KMS-11 (cell line): ENCODE measurements around the gene NUFIP2.

Experiments
- H2AFZ ChIP-seq: fragments of 200-600 bp; sonication (generic); 2 replicates; pipeline ENCODE4 v1.6.1; 2016; ENCODE audit warnings: antibody characterized with exemption, mixed run types, low read depth
- H3K27ac ChIP-seq: fragments of 200-600 bp; sonication (generic); 2 replicates; pipeline ENCODE4 v1.6.1; 2016; ENCODE audit warnings: mild to moderate bottlenecking, mixed run types
- H3K27me3 ChIP-seq: fragments of 200-600 bp; sonication (generic); 2 replicates; pipeline ENCODE4 v1.6.1; 2017; ENCODE audit warnings: mild to moderate bottlenecking, low read depth, mixed run types, moderate library complexity; ENCODE audit not compliant: insufficient read depth
- H3K36me3 ChIP-seq: fragments of 200-600 bp; sonication (generic); 2 replicates; pipeline ENCODE4 v1.6.1; 2017; ENCODE audit warnings: mild to moderate bottlenecking, mixed run types; ENCODE audit not compliant: insufficient read depth
- H3K4me1 ChIP-seq: fragments of 200-600 bp; sonication (generic); 2 replicates; pipeline ENCODE4 v1.6.1; 2016; ENCODE audit warnings: mild to moderate bottlenecking, low read depth, mixed run types; ENCODE audit not compliant: poor library complexity, severe bottlenecking
- H3K4me2 ChIP-seq: fragments of 200-600 bp; sonication (generic); 2 replicates; pipeline ENCODE4 v1.7.0; 2016; ENCODE audit warnings: mild to moderate bottlenecking, mixed run types
- H3K4me3 ChIP-seq: fragments of 200-600 bp; sonication (generic); IDR thresholded peaks from 2 replicates; pipeline ENCODE4 v1.6.1; 2017; ENCODE audit warnings: low read depth, low read length, mixed read lengths; ENCODE audit not compliant: insufficient read depth
- H3K79me2 ChIP-seq: fragments of 200-600 bp; sonication (generic); 2 replicates; pipeline ENCODE4 v1.6.1; 2016; ENCODE audit warnings: low read depth, mixed run types; ENCODE audit not compliant: insufficient read depth
- H3K9ac ChIP-seq: fragments of 200-600 bp; sonication (generic); 2 replicates; pipeline ENCODE4 v1.6.1; 2016; ENCODE audit warnings: mild to moderate bottlenecking, mixed run types
- H4K20me1 ChIP-seq: fragments of 200-600 bp; sonication (generic); 2 replicates; pipeline ENCODE4 v1.6.1; 2016; ENCODE audit warnings: mild to moderate bottlenecking, mixed run types; ENCODE audit not compliant: insufficient read depth
- TF ChIP-seq, protein P1 (sequence below): fragments of 200-600 bp; sonication (generic); conservative IDR thresholded peaks from 2 replicates; pipeline ENCODE4 v1.6.1; 2017; ENCODE audit warnings: low read depth, mild to moderate bottlenecking, antibody characterized with exemption, low read length, moderate library complexity, mixed read lengths

NUFIP2 gene

DNA sequence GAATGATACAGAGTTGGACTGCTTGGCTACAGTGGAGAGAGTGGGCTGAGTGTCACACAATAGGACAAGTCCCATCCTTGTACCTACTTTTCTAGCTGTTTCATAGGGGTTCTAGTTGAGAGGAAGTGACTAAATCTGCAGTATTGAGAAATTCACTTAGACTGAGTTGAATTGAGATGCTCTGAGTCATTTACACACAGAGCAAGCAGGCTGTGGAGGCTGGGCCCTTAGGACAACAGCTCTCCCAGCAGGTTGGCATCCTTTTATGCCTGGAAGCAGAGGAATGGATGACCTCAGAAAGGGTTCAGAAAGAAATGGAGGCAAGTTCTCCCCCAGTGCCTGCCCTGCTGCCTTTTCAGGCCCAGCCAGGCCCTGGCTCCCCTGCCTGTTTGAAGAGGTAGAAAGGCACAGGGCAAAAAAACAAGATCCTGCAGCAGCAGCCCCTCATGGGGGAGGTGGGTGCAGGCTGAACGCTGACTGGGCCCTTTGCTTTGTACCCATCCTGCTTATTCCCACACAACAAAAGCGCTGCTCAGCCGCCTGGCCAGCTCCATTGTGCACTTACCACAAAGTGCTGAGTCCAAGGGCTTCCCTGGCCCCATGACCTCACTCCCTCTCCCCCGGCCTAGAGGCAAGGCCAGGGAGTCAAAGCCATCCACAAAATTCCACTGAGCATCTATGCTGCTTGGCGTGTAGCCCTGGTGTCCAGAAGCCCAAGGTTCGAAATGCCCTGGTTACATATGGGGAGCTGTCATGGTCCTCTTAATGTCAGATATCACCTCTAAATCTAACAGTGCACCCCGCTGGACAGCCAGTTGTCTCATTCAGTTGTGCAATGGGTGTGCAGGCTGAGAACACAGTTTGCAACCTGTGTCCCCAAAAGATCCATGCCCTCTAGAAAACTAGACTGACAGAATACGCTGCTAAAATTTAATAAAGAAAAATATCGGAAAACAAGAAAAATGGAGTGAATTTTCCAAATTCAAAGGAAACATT lies 52.7 kb downstream of the NUFIP2 start:
- H3K9ac ChIP-seq, result no peak overlapping the region
- H3K36me3 ChIP-seq, result no peaks in the 10 kb centered on the region
- no peak overlapping the region for H3K4me2 ChIP-seq
- no peak overlapping the region for H3K4me3 ChIP-seq
- H3K79me2 ChIP-seq, result no peaks in the 10 kb centered on the region
- no peaks in the 10 kb centered on the region for H3K27me3 ChIP-seq
- no peak overlapping the region for H3K27ac ChIP-seq
- H4K20me1 ChIP-seq, result no peaks in the 10 kb centered on the region
- no peaks in the 10 kb centered on the region for H3K4me1 ChIP-seq
- H2AFZ ChIP-seq, result no peak overlapping the region
- TF ChIP-seq, protein P1, sequence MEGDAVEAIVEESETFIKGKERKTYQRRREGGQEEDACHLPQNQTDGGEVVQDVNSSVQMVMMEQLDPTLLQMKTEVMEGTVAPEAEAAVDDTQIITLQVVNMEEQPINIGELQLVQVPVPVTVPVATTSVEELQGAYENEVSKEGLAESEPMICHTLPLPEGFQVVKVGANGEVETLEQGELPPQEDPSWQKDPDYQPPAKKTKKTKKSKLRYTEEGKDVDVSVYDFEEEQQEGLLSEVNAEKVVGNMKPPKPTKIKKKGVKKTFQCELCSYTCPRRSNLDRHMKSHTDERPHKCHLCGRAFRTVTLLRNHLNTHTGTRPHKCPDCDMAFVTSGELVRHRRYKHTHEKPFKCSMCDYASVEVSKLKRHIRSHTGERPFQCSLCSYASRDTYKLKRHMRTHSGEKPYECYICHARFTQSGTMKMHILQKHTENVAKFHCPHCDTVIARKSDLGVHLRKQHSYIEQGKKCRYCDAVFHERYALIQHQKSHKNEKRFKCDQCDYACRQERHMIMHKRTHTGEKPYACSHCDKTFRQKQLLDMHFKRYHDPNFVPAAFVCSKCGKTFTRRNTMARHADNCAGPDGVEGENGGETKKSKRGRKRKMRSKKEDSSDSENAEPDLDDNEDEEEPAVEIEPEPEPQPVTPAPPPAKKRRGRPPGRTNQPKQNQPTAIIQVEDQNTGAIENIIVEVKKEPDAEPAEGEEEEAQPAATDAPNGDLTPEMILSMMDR, result no peak

DNA sequence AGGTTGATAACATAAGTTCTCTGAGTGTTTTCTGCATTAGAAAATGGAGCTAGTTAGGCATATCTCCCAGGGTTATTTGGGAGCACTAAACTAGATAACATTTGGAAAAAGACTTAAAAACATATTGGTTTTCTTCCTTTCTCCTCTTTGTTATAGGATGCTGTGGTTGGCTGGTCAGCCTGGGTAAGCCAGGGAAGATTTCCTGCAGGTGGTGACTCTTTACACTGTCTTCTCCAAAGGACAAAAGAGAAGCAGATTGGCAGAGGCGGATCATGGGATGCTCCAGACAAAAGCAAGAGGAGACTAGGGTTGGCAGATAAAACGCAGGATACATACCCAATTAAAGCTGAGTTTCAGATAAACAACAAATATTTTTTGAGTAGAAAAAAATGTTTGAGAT lies 53.5 kb downstream of the NUFIP2 start:
- Histone ChIP-seq H3K4me3 (no peak overlapping the region), H3K27ac (no peak overlapping the region), H3K9ac (no peak overlapping the region), H3K4me2 (no peak overlapping the region), H3K27me3 (no peaks in the 10 kb centered on the region), H3K36me3 (no peaks in the 10 kb centered on the region), H4K20me1 (no peaks in the 10 kb centered on the region), H3K79me2 (no peaks in the 10 kb centered on the region), H2AFZ (no peak overlapping the region), H3K4me1 (no peaks in the 10 kb centered on the region)
- TF ChIP-seq, protein P1, result no peak

GRCh38 chr17:29238133-29238850 lies 55.7 kb downstream of the NUFIP2 start:
- Histone ChIP-seq H3K4me2 (no peak overlapping the region), H3K9ac (no peak overlapping the region), H3K27me3 (no peaks in the 10 kb centered on the region), H3K36me3 (no peaks in the 10 kb centered on the region), H4K20me1 (no peaks in the 10 kb centered on the region), H3K79me2 (no peaks in the 10 kb centered on the region), H3K4me1 (no peaks in the 10 kb centered on the region), H2AFZ (no peak overlapping the region), H3K27ac (no peak overlapping the region), H3K4me3 (no peak overlapping the region)
- TF ChIP-seq, protein P1, result no peak

- Histone ChIP-seq H4K20me1 (no peaks in the 10 kb centered on the region), H3K4me1 (no peaks in the 10 kb centered on the region), H3K9ac (no peak overlapping the region), H3K36me3 (no peaks in the 10 kb centered on the region), H3K27ac (no peak overlapping the region), H2AFZ (no peak overlapping the region), H3K27me3 (no peaks in the 10 kb centered on the region), H3K4me3 (no peak overlapping the region), H3K4me2 (no peak overlapping the region), H3K79me2 (no peaks in the 10 kb centered on the region)
- TF ChIP-seq, protein P1, result no peak
Measured at GRCh38 chr17:29237476-29238132, 56.3 kb downstream of the NUFIP2 start.
